Prostate gland (tissue), 2 donors: ENCODE measurements around the gene KSR2. TPM values are rescaled to one million over a fixed set of nuclear protein-coding genes. Genes with fewer than 3 reads are reported as not detected.

Source experiments
- DNase-seq: peaks from one replicate; pipeline ENCODE4 v3.0.0-alpha.2; 2019; ENCODE audit warnings: low spot score
- H3K27ac ChIP-seq, 2 donors: fragments of 200-600 bp; sonication (generic); 2 replicates each; pipeline ENCODE4 v1.5.1; 2017 to 2019
- H3K27me3 ChIP-seq: fragments of 200-600 bp; sonication (generic); replicated peaks from 2 replicates; pipeline ENCODE4 v1.5.1; 2019; ENCODE audit not compliant: insufficient read depth
- H3K36me3 ChIP-seq, 2 donors: fragments of 200-600 bp; sonication (generic); 1 replicate in 1 of 2; 2 replicates in 1 of 2; pipeline versions ENCODE4 v1.5.1 to v1.8.1; 2017 to 2019
- H3K4me1 ChIP-seq: fragments of 200-600 bp; sonication (generic); replicated peaks from 2 replicates; pipeline ENCODE4 v1.5.1; 2019
- H3K4me3 ChIP-seq, 2 donors: fragments of 200-600 bp; sonication (generic); 2 replicates each; pipeline ENCODE4 v1.5.1; 2017 to 2019
- H3K9me3 ChIP-seq: fragments of 200-600 bp; sonication (generic); 2 replicates; pipeline ENCODE4 v1.5.1; 2017
- POLR2A ChIP-seq: fragments of 450-650 bp; IDR thresholded peaks from one replicate; pipeline ENCODE4 v1.6.1; 2016; ENCODE audit warnings: antibody characterized with exemption, mild to moderate bottlenecking
- POLR2AphosphoS5 ChIP-seq: sonication (generic); formaldehyde crosslinking; IDR thresholded peaks from one replicate; pipeline ENCODE4 v1.6.1; 2017; ENCODE audit warnings: antibody characterized with exemption
- WGBS: methylation state at CpG from one replicate; pipeline ENCODE4 v1.1.5; 2018; 5-methylcytosine and 5-hydroxymethylcytosine counted together
- intact Hi-C: fragments of 100-400 bp; cut with DNase I; formaldehyde crosslinking; loops from one replicate; pipeline ENCODE4 v1.14.2; 2022
- total RNA-seq, 2 donors: library from RNA; depleted of rRNA; stranded (reverse); fragments of >200 nt; gene quantifications; one replicate each; pipeline ENCODE4 v1.1.0, GENCODE V29; 2016
- TF ChIP-seq, protein P1 (sequence below), 4 experiments: fragments of 200-600 bp in 2 of 4; fragments of 450-650 bp in 2 of 4; sonication (generic) in 2 of 4; IDR thresholded peaks; 1 replicate in 3 of 4; 2 replicates in 1 of 4; pipeline ENCODE4 v1.5.1; 2016 to 2019; ENCODE audit warnings: antibody characterized with exemption in 4 of 4, mild to moderate bottlenecking in 2 of 4, moderate library complexity in 2 of 4

KSR2 gene
- total RNA-seq, 2 donors from 2014 or later, result 1.0 to 1.7 TPM

DNA sequence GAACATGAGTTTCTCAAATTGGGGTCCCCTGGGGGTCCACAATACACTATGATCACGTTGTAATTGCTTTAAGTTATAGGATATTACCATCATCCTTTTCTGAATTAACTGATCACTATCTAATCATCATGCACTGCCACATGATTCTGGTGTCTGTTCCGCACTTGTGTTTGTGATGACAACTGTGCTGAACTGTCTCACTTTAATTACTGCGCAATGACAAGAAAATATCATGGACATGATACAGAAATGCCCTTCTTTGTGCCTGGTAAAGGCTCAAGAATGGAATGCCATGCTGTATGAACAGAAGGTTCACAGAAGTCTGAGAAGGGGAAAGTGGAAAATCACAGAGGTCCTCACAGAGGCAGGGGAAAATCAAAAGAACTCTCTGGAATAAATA, 541.6 kb downstream of the KSR2 start:
- Histone ChIP-seq H3K9me3 (no peaks in the 10 kb centered on the region), H3K36me3 (no peaks in the 10 kb centered on the region), H3K4me3 (no peak overlapping the region), H3K27ac (no peak overlapping the region), H3K4me1 (no peaks in the 10 kb centered on the region), H3K27me3 (no peaks in the 10 kb centered on the region)
- intact Hi-C loops, result no loop called here
- 73% methylated on average over 3 of the region's 3 CpGs for WGBS
- no peak for DNase-seq
- TF ChIP-seq POLR2A (no peak), POLR2AphosphoS5 (no peak)
- TF ChIP-seq, protein P1, sequence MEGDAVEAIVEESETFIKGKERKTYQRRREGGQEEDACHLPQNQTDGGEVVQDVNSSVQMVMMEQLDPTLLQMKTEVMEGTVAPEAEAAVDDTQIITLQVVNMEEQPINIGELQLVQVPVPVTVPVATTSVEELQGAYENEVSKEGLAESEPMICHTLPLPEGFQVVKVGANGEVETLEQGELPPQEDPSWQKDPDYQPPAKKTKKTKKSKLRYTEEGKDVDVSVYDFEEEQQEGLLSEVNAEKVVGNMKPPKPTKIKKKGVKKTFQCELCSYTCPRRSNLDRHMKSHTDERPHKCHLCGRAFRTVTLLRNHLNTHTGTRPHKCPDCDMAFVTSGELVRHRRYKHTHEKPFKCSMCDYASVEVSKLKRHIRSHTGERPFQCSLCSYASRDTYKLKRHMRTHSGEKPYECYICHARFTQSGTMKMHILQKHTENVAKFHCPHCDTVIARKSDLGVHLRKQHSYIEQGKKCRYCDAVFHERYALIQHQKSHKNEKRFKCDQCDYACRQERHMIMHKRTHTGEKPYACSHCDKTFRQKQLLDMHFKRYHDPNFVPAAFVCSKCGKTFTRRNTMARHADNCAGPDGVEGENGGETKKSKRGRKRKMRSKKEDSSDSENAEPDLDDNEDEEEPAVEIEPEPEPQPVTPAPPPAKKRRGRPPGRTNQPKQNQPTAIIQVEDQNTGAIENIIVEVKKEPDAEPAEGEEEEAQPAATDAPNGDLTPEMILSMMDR (IDR thresholded peaks at IDR 0.05), result no peak

DNA sequence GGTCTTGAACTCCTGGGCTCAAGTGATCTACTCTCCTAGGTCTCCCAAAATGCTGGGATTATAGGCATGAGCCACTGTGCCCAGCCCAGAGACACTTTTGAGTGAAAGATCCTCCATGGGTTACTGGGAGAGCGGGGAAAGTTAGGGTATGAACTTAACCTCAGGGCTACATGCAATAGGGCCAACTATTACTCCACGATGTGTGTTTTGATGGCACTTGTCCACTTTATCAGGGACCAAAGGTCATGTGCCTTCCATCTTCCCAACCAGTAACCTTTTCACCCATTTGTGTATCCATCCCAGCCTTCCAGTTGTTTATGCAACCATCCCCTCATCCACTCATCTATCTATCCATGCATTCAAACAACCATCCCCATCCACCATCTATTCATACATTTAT, 546.8 kb downstream of the KSR2 start:
- TF ChIP-seq POLR2AphosphoS5, result no peak
- TF ChIP-seq, protein P1 (IDR thresholded peaks at IDR 0.05), result no peak
- TF ChIP-seq POLR2A, result no peak
- Histone ChIP-seq H3K4me3 (no peak overlapping the region), H3K9me3 (no peaks in the 10 kb centered on the region), H3K27me3 (no peaks in the 10 kb centered on the region), H3K4me1 (no peaks in the 10 kb centered on the region), H3K36me3 (no peaks in the 10 kb centered on the region), H3K27ac (no peak overlapping the region)
- no peak for DNase-seq
- 90% methylated on average over 2 of the region's 2 CpGs for WGBS
- intact Hi-C loops, result no loop called here

DNA sequence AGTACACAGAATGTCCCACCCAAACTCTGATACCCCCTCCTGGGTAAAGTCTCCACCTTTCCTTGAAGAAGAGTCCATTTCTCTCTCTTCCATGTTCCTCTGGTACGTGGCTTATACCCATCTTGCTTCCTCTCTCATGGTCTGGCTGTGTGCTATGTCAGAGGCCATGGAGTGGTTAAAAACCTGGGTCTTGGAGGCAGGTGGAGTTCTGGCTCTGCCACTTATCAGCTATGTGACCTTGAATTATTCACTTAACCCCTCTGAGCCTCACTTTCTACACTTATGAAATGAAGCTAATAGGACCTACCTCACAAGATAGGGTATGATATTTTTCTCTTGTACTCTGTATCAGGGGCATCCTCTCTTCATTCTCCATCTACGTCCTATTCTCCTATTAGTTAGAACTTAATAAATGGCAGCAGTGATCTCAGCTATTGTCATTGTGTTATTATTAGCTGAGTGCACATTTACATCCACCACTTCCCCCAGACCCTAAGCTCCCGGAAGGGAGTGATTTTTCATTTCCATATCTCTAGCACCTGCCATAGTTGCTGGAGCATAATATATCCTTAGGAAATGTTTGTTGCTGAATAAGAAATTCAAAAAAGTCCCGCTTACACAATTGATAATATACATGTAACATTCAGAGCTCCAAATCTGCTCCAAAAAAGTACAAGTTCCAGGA, 547.6 kb downstream of the KSR2 start:
- DNase-seq, result no peak
- H3K4me3 ChIP-seq, result no peak overlapping the region
- H3K4me1 ChIP-seq, result no peaks in the 10 kb centered on the region
- TF ChIP-seq POLR2A (no peak), POLR2AphosphoS5 (no peak)
- TF ChIP-seq, protein P1 (IDR thresholded peaks at IDR 0.05), result no peak
- intact Hi-C loops, result no loop called here
- no peaks in the 10 kb centered on the region for H3K27me3 ChIP-seq
- WGBS, result 67% methylated on average over 4 of the region's 4 CpGs
- H3K27ac ChIP-seq, result no peak overlapping the region
- no peaks in the 10 kb centered on the region for H3K36me3 ChIP-seq
- H3K9me3 ChIP-seq, result no peaks in the 10 kb centered on the region

DNA sequence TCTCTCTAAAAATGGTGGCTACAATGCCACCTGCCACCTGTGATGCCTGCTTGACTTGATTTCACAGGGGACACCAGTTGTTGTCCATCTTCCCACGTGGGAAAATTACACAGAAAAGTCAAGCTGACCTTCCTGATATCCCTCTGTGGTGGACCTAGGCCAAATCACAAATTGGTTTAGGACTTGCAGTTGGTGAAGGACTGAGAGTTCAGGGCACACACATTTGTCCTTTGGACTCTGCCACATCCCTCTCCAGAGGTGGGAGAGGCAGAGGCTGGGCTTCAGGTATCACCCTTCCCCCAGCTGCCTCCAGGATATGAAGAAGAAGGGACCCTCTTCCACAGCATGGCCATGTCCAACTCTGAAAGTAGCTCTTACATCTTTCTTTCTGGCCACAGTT, 551.8 kb downstream of the KSR2 start:
- no peak overlapping the region for H3K4me3 ChIP-seq
- no peaks in the 10 kb centered on the region for H3K27me3 ChIP-seq
- 50% methylated on average over 1 of the region's 1 CpG for WGBS
- no peaks in the 10 kb centered on the region for H3K9me3 ChIP-seq
- no peak overlapping the region for H3K27ac ChIP-seq
- DNase-seq, result no peak
- no peaks in the 10 kb centered on the region for H3K4me1 ChIP-seq
- TF ChIP-seq POLR2AphosphoS5, result no peak
- TF ChIP-seq POLR2A, result no peak
- TF ChIP-seq, protein P1 (IDR thresholded peaks at IDR 0.05), result no peak
- intact Hi-C loops, result no loop called here
- no peaks in the 10 kb centered on the region for H3K36me3 ChIP-seq

DNA sequence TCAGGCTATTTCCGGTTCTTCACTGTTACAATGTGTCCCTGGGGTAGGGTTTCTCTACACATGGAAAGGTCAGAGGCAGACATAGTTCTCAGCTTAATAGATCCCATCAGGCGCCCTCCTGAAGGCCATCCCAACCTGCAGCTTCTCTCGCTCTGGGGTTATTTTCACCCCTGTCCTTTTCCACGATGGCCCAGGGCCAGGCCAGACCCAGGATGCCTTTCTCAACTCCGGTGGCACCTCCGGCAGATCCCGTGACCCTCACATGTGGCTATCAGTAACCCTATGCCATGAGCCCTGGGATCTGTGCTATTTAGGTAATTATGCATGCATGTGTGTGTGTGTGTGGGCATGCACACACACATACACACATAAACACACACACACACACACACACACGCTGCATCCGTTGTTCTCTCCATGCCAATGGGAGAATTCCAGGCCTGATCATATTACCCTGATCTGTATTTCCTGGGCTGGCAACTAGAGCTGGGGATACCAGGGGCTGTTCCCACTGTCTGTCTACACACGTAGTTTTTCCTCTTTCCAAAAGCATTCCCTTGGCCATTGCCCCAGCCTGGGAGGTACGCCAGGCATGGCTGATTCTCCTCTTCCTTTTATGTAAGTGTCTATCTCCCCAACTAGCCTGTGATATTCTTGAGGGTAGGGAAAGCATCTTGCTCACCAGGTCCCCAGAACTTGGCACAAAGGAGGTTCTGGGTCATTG, 556.2 kb downstream of the KSR2 start:
- intact Hi-C loops, result no loop called here
- Histone ChIP-seq H3K27ac (no peak overlapping the region), H3K4me1 (no peaks in the 10 kb centered on the region), H3K27me3 (no peaks in the 10 kb centered on the region), H3K36me3 (no peaks in the 10 kb centered on the region), H3K4me3 (no peak overlapping the region), H3K9me3 (no peaks in the 10 kb centered on the region)
- 47% methylated on average over 11 of the region's 11 CpGs for WGBS
- TF ChIP-seq, protein P1 (IDR thresholded peaks at IDR 0.05), result no peak
- TF ChIP-seq POLR2A (no peak), POLR2AphosphoS5 (peak; percentile 47)
- DNase-seq, result peak; percentile 34
